ENCODE measurements around the gene SNAPC2.

Gene SNAPC2

DNA sequence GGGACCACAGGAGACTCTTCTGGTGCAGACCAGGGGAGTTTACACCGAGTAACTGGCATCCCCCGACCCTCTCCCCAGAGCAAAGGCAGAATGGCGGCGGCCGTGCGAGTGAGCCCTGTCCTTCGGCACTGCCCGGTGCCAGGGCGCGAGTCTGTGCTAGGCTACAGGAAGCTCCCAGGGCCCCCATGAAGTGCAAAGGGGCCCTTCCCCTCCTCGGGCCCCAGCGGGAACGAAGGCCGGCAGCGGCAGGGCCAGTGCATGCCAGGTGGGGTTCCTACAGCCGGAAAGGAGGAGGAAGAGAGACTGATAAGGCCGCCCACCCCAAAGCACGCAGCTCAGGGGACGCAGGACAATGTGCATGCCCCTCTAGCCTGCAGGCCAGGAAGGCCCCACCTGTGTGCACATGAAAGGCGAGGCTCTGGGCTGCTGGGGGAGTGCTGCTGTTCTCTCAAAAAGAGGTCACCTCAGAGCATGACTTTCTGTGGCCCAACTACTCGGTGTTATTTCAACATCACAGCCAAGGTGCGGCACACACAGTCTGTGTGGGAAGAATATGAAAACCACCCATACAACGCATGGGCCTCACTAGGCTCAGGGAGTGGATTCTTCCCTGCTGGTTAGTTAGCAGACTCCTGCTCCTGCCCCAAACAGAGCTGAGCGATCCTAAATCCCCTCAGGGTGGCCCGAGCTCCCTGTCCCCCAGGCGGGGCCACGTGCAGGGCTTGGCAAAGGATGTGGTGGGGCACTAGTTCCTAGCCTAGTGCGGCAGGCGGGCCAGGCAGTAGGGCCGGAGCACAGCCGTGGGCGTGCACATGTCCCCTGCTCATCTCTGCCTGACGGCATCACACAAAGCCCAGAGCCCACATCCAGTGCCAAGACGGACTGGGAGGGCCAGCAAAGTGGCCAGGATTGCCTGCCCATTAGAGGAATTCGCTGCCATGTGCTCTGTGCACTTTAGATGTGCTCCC lies 51.7 kb downstream of the SNAPC2 start:
- no peak for TF ChIP-seq CTCF (IDR thresholded peaks at IDR 0.05; ENCODE audit: extremely low read depth, missing control alignments)
- DNase-seq (ENCODE audit: low spot score), result no peak

Data from GM20000 (cell line).